Cerebellar nuclear complex (tissue), 1 donor: ENCODE measurements around the gene SEPTIN5.
"Not testable (repeated sequence)": the region's sequence is repeated elsewhere in the genome, so short reads cannot be mapped to it uniquely, and the experiment has no call there.

ENCODE experiments used
- DNase-seq, 2 experiments: peaks; one replicate each; lab custom pipeline; 2025; lab: John Stamatoyannopoulos, UW

The SEPTIN5 gene

DNA sequence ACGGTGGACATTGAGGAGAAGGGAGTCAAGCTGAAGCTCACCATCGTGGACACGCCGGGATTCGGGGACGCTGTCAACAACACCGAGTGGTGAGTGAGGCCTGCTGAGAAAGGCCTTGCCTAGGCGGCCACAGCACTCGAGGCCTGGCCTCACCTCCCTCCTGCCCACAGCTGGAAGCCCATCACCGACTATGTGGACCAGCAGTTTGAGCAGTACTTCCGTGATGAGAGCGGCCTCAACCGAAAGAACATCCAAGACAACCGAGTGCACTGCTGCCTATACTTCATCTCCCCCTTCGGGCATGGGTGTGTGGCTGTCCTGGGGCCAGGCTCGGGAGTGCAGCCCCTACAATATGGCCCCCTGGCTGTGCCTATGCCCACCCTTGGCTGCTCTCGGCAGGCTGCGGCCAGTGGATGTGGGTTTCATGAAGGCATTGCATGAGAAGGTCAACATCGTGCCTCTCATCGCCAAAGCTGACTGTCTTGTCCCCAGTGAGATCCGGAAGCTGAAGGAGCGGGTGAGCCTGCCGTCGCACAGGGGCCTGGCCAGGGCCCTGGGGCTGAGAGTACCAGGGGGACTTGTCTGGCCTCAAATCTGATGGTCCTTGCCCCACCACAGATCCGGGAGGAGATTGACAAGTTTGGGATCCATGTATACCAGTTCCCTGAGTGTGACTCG is 6.0 kb downstream of the SEPTIN5 start:
- DNase-seq = no peak

- DNase-seq = no peak
These were observed 6.7 kb downstream of the SEPTIN5 start for GRCh38 chr22:19720999-19721329.

GRCh38 chr22:19721330-19722177 is 7.3 kb downstream of the SEPTIN5 start:
- no peak for DNase-seq

DNA sequence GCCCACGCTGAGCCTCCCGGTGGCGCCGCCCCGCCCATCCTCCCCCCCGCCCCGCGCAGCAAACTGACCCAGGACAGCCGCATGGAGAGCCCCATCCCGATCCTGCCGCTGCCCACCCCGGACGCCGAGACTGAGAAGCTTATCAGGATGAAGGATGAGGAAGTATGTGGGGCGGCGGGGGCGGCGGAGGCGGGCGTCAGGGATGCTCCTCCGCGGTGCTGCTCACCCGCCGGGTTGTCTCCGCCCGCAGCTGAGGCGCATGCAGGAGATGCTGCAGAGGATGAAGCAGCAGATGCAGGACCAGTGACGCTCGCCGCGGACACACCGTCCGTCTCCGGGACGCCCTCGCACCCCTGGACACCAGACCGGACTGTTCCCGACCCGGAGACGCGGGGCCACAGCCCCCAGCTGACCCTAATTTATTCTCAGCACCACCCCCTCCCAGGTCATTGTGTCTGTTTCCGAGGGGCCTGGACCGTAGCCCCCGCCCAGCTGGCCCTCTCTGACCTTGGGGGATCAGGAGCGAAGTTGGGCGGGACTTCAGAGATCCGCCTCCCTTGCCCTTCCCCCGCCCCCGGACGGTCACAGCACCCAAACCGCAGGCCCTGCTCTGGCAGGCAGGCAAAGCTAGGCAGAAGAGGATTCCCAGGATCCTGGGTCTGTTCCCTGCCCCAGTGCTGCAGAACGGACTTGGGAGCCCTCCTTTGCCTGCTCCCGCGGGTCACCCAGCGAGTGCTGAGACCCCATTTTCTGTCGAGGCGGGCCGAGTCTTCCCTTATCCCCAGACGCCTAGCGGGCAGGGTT is 8.1 kb downstream of the SEPTIN5 start:
- DNase-seq = no peak

GRCh38 chr22:19722982-19723231 is 8.6 kb downstream of the SEPTIN5 start:
- DNase-seq = no peak

- no peak for DNase-seq
These were observed 9.1 kb downstream of the SEPTIN5 start, which contains the start of gene GP1BB for GRCh38 chr22:19723232-19723982. Gene GP1BB (plus strand): TSS chr22:19723539. CDS start chr22:19723570, 31 bp downstream.

DNA sequence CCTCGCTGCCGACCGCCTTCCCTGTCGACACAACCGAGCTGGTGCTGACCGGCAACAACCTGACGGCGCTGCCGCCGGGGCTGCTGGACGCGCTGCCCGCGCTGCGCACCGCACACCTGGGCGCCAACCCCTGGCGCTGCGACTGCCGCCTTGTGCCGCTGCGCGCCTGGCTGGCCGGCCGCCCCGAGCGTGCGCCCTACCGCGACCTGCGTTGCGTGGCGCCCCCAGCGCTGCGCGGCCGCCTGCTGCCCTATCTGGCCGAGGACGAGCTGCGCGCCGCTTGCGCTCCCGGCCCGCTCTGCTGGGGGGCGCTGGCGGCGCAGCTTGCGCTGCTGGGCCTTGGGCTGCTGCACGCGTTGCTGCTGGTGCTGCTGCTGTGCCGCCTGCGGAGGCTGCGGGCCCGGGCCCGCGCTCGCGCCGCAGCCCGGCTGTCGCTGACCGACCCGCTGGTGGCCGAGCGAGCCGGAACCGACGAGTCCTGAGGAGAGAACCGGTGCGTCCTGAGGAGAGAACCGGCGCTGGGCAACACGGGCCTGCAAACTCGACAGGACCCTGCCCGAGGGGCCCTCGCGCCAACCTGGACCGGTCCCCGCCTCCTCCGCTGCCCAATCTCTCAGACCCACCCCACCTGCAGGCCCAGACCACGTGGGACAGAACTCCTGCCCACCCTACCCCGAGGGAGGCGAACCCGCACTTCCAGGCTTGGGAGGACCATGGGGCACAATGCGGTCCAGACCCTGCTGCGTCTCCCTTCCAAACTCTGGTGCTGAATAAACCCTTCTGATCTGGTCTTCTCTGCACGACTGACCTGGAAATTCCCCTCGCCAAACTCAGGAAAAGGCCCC is 9.9 kb downstream of the SEPTIN5 start:
- DNase-seq = no peak

DNA sequence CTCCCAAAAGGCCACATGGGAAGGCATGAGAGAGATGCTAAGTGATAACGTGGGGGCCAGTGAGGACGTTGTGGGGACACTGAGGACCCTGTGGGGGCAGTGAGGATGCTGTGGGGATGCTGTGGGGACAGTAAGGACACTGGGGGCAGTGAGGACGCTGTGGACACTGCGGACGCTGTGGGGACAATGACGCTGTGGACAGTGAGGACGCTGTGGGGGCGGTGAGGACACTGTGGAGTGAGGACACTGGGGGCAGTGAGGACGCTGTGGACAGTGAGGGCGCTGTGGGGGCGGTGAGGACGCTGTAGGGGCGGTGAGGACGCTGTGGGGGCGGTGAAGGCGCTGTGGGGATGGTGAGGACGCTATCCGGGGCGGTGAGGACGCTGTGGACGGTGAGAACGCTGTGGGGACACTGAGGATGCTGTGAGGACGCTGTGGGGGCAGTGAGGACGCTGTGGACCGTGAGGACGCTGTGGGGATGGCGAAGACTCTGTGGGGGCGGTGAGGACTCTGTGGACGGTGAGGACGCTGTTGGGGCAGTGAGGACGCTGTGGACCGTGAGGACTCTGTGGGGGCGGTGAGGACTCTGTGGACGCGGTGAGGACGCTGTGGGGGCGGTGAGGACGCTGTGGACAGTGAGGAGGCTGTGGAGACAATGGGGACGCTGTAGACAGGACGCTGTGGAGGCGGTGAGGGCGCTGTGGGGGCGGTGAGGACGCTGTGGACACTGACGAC is 10.8 kb downstream of the SEPTIN5 start:
- DNase-seq = no peak

DNA sequence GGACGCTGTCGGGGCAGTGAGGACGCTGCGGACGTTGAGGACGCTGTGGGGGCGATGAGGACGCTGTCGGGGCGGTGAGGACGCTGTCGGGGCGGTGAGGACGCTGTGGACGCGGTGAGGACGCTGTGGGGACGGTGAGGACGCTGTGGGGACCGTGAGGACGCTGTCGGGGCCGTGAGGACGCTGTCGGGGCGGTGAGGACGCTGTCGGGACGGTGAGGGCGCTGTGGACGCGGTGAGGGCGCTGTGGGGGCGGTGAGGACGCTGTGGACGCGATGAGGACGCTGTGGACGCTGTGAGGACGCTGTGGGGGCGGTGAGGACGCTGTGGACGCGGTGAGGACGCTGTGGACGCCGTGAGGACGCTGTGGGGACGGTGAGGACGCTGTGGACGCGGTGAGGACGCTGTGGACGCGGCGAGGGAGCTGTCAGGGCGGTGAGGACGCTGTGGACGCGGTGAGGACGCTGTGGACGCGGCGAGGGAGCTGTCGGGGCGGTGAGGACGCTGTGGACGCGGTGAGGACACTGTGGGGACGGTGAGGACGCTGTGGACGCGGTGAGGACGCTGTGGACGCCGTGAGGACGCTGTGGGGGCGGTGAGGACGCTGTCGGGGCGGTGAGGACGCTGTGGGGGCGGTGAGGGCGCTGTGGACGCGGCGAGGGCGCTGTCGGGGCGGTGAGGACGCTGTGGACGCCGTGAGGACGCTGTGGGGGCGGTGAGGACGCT is 11.9 kb downstream of the SEPTIN5 start:
- not testable (repeated sequence) for DNase-seq

- DNase-seq = no peak
These were observed 13.2 kb downstream of the SEPTIN5 start for GRCh38 chr22:19727310-19728150.

- DNase-seq = no peak
These were observed 14.0 kb downstream of the SEPTIN5 start for GRCh38 chr22:19728271-19728670.

DNA sequence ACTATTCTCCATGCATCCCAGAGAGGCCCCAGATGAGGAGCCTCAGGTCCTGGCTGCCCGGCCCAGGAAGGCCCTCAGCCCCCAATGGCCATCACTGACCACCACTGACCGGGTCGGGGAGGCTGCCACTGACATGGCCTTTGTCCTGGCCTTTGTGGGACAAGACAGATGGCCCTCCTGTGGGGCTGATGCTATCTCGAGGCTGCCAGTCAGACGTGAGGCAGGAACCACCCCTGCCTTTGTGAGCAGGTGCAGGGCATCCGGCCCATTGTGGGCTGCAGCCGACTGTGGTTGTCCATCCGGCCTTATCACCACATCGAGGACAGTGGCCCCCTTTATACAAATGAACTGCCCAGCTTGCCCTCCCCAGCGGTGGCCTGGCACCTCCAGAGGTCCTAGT is 14.5 kb downstream of the SEPTIN5 start:
- no peak for DNase-seq

GRCh38 chr22:19729507-19729906 is 15.2 kb downstream of the SEPTIN5 start:
- DNase-seq = no peak

DNA sequence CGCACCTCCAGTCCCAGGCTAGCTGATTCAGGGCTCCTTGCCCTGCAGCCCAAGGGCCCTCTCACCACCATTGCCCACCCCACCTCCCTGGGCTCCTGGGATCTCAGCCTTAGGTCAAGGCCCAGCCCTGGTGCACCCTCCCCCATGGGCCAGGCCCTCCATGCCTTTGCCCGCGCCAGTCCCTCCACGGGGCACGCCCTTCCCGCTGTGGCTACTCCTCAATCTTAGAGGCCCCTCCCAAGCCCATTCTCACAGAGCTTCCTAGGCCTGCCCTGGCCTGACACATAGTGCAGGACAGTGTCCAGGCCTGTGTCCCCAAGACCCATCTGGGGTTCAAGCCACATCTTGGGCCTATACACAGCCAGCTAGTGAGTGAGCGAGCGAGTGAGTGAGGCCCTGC is 15.9 kb downstream of the SEPTIN5 start:
- DNase-seq = no peak

DNA sequence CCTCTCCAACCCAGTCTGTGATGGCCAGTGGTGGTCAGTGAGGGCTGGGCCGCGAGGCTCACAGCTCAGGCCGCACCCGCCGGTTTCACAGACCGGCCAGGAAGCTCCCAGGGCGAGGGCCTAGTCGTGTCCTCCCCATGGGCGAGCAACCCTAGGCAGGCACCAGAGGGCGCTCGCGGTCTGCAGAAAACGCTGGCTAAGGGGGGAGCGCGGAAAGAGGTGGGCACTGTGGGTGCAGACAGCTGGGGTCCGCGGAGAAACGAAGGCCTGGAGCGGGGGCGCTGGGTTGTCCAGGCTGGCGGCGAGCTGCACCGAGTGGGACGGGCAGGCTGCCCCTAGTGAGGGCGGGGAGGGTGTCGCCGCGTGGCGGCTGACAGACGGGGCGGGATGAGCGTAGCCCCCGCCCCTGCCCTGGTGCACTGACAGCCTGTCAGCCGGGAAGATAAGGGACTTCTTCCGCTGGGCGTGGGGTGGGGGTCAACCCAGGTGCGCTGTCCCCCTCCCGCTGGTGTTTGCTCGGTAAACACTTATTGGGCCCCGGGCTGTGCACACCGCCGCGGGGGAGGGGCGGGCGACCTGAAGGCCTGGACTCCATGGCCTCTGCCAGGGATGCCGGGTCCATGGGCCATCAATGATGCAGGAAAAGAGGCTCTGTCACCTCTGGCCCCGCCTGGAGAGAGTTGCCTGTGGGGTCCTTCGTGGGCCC is 16.5 kb downstream of the SEPTIN5 start:
- DNase-seq = peak in 1 of 2 experiments; percentile 60

GRCh38 chr22:19731361-19732135 is 17.2 kb downstream of the SEPTIN5 start:
- DNase-seq = no peak

GRCh38 chr22:19732403-19733113 is 18.3 kb downstream of the SEPTIN5 start:
- DNase-seq = no peak
